Fibroblast of mammary gland (primary cell): ENCODE measurements around the gene PTPRN2.
"Not testable (repeated sequence)": the region's sequence is repeated elsewhere in the genome, so short reads cannot be mapped to it uniquely, and the experiment has no call there.

Experiments
- DNase-seq: peaks from one replicate; pipeline ENCODE4 v3.0.0-alpha.2; 2010; ENCODE audit warnings: low read depth
- H3K4me3 ChIP-seq: 2 replicates; pipeline ENCODE4 v1.5.1; 2011; ENCODE audit warnings: low read depth, mild to moderate bottlenecking, low read length, moderate library complexity; ENCODE audit not compliant: control insufficient read depth
- TF ChIP-seq, protein P1 (sequence below): conservative IDR thresholded peaks from 2 replicates; pipeline ENCODE4 v1.5.1; 2011; ENCODE audit warnings: low read depth, low read length, inconsistent platforms; ENCODE audit not compliant: control insufficient read depth, insufficient read depth

Gene PTPRN2

GRCh38 chr7:158276414-158277218, 311.0 kb downstream of the PTPRN2 start:
- TF ChIP-seq, protein P1, sequence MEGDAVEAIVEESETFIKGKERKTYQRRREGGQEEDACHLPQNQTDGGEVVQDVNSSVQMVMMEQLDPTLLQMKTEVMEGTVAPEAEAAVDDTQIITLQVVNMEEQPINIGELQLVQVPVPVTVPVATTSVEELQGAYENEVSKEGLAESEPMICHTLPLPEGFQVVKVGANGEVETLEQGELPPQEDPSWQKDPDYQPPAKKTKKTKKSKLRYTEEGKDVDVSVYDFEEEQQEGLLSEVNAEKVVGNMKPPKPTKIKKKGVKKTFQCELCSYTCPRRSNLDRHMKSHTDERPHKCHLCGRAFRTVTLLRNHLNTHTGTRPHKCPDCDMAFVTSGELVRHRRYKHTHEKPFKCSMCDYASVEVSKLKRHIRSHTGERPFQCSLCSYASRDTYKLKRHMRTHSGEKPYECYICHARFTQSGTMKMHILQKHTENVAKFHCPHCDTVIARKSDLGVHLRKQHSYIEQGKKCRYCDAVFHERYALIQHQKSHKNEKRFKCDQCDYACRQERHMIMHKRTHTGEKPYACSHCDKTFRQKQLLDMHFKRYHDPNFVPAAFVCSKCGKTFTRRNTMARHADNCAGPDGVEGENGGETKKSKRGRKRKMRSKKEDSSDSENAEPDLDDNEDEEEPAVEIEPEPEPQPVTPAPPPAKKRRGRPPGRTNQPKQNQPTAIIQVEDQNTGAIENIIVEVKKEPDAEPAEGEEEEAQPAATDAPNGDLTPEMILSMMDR = no peak
- no peak overlapping the region for H3K4me3 ChIP-seq
- no peak for DNase-seq

DNA sequence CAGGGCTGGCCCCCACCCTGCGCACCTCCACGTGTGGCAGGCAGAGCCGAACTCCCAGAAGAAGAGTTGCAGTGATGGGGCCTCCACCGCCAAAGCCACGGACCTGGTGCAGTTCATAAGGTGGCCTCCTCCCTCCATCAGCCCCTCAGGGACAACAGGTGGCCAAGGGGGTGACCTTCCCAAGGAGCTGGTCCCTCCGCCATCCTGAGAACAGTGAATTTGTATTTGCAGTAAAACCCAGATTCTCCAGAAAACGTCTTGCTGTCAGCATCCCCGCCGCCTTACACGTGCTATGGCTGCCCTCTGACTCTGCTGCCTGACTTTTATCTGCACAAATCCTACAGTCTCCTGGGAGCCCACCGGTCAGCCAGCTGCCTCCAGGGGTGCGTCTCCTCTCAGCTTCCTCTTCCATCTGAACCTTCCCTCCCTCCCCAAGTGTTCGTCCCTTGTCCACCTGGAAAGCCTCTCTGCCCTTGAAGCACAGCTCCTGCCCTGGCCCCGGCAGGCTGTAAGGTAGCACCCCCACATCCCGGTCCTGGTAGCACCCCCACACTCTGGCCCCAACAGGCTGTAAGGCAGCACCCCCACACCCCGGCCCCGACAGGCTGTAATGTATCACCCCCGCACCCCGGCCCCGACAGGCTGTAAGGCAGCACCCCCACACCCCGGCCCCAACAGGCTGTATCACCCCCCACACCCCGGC, 311.8 kb downstream of the PTPRN2 start:
- TF ChIP-seq, protein P1 = no peak
- no peak for DNase-seq
- H3K4me3 ChIP-seq = no peak overlapping the region

GRCh38 chr7:158274996-158275395, 312.6 kb downstream of the PTPRN2 start:
- no peak overlapping the region for H3K4me3 ChIP-seq
- DNase-seq = no peak
- TF ChIP-seq, protein P1 = no peak

DNA sequence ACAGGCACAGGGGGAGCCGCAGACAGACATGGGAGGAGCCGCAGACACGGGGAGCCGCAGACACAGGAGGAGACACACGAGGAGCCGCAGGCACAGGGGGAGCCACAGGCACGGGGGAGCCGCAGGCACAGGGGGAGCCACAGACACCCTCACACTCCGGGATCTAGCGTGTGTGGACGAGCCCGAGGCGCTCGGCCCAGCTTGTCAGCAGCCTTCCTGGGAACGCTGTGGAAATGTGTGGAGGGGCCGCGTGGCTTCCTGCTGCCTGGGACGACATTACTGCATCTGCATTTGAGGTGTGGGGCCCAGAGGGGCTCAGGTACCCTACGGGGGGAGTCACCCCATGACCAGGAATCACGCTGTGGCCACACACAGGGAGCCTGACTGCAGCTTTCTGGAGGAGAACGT, 313.2 kb downstream of the PTPRN2 start:
- no peak for DNase-seq
- TF ChIP-seq, protein P1 = no peak
- H3K4me3 ChIP-seq = no peak overlapping the region

DNA sequence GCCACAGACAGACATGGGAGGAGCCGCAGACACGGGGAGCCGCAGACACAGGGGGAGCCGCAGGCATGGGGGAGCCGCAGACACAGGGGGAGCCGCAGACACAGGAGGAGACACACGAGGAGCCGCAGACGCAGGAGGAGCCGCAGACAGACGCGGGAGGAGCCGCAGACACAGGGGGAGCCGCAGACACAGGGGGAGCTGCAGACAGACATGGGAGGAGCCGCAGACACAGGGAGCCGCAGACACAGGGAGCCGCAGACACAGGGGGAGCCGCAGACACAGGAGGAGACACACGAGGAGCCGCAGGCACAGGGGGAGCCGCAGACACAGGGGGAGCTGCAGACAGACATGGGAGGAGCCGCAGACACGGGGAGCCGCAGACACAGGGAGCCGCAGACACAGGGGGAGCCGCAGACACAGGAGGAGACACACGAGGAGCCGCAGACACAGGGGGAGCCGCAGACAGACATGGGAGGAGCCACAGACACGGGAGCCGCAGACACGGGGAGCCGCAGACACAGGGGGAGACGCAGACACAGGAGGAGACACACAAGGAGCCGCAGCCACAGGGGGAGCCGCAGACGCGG, 313.8 kb downstream of the PTPRN2 start:
- not testable (repeated sequence) for DNase-seq, H3K4me3 ChIP-seq

- no peak overlapping the region for H3K4me3 ChIP-seq
- no peak for DNase-seq
- TF ChIP-seq, protein P1 = no peak
These were observed 314.4 kb downstream of the PTPRN2 start for GRCh38 chr7:158273138-158273651.
